ENCODE results near the gene LIPI.

Gene LIPI

GRCh38 chr21:14210738-14211137 lies at the start of gene LIPI:
Gene LIPI, minus strand, starts transcription at chr21:14210955. Its CDS starts 110 bp downstream, at chr21:14210845.
- Mint-ChIP-seq H3K4me1 (no peaks in the 10 kb centered on the region), H3K36me3 (ENCODE audit: insufficient read depth) (peaks cover 1% of the 10 kb centered on the region), H3K27ac (ENCODE audit: low read depth) (no peak within 1 kb of the TSS), H3K27me3 (peaks cover 22% of the 10 kb centered on the region), H3K9me3 (no peaks in the 10 kb centered on the region), H3K4me3 (no peak within 1 kb of the TSS)
- DNase-seq (ENCODE audit: low spot score in 2 of 2): no peak
- no peak for ATAC-seq (replicated peaks; ENCODE audit: extremely low read depth, poor library complexity, severe bottlenecking)

- ATAC-seq (replicated peaks; ENCODE audit: extremely low read depth, poor library complexity, severe bottlenecking): no peak
- Mint-ChIP-seq H3K4me3 (no peak overlapping the region), H3K4me1 (no peaks in the 10 kb centered on the region), H3K9me3 (no peaks in the 10 kb centered on the region), H3K27me3 (peaks cover 36% of the 10 kb centered on the region), H3K27ac (ENCODE audit: low read depth) (no peak overlapping the region), H3K36me3 (ENCODE audit: insufficient read depth) (no peaks in the 10 kb centered on the region)
- no peak for DNase-seq (ENCODE audit: low spot score in 2 of 2)
These were observed 49.5 kb upstream of the LIPI start for GRCh38 chr21:14260174-14260764.

GRCh38 chr21:14259747-14260146 lies 49.0 kb upstream of the LIPI start:
- Mint-ChIP-seq H3K9me3 (no peaks in the 10 kb centered on the region), H3K27me3 (peaks cover 33% of the 10 kb centered on the region), H3K27ac (ENCODE audit: low read depth) (no peak overlapping the region), H3K4me1 (no peaks in the 10 kb centered on the region), H3K4me3 (no peak overlapping the region), H3K36me3 (ENCODE audit: insufficient read depth) (no peaks in the 10 kb centered on the region)
- DNase-seq (ENCODE audit: low spot score in 2 of 2) (no peak), ATAC-seq (replicated peaks; ENCODE audit: extremely low read depth, poor library complexity, severe bottlenecking) (peak; percentile 49)

- H3K4me1 Mint-ChIP-seq: peaks cover 6% of the 10 kb centered on the region
- no peak overlapping the region for H3K4me3 Mint-ChIP-seq
- ATAC-seq (replicated peaks; ENCODE audit: extremely low read depth, poor library complexity, severe bottlenecking) (no peak), DNase-seq (ENCODE audit: low spot score in 2 of 2) (no peak)
- H3K9me3 Mint-ChIP-seq: no peaks in the 10 kb centered on the region
- no peaks in the 10 kb centered on the region for H3K36me3 Mint-ChIP-seq (ENCODE audit: insufficient read depth)
- H3K27me3 Mint-ChIP-seq: peaks cover 44% of the 10 kb centered on the region
- H3K27ac Mint-ChIP-seq (ENCODE audit: low read depth): no peak overlapping the region
These were observed 40.6 kb upstream of the LIPI start for GRCh38 chr21:14251336-14251735.

GRCh38 chr21:14245711-14246110 lies 35.0 kb upstream of the LIPI start:
- no peaks in the 10 kb centered on the region for H3K9me3 Mint-ChIP-seq
- H3K27ac Mint-ChIP-seq (ENCODE audit: low read depth): no peak overlapping the region
- peaks cover 26% of the 10 kb centered on the region for H3K27me3 Mint-ChIP-seq
- H3K4me1 Mint-ChIP-seq: no peaks in the 10 kb centered on the region
- DNase-seq (ENCODE audit: low spot score in 2 of 2): no peak
- no peak for ATAC-seq (replicated peaks; ENCODE audit: extremely low read depth, poor library complexity, severe bottlenecking)
- H3K4me3 Mint-ChIP-seq: no peak overlapping the region
- no peaks in the 10 kb centered on the region for H3K36me3 Mint-ChIP-seq (ENCODE audit: insufficient read depth)

- Mint-ChIP-seq H3K4me1 (no peaks in the 10 kb centered on the region), H3K9me3 (no peaks in the 10 kb centered on the region), H3K27ac (ENCODE audit: low read depth) (no peak overlapping the region), H3K36me3 (ENCODE audit: insufficient read depth) (no peaks in the 10 kb centered on the region), H3K27me3 (peaks cover 21% of the 10 kb centered on the region), H3K4me3 (no peak overlapping the region)
- no peak for ATAC-seq (replicated peaks; ENCODE audit: extremely low read depth, poor library complexity, severe bottlenecking)
- DNase-seq (ENCODE audit: low spot score in 2 of 2): no peak
These were observed 34.2 kb upstream of the LIPI start for GRCh38 chr21:14244911-14245310.

GRCh38 chr21:14243874-14244273 lies 33.1 kb upstream of the LIPI start:
- Mint-ChIP-seq H3K27me3 (peaks cover 14% of the 10 kb centered on the region), H3K9me3 (no peaks in the 10 kb centered on the region), H3K4me3 (no peak overlapping the region), H3K36me3 (ENCODE audit: insufficient read depth) (no peaks in the 10 kb centered on the region), H3K27ac (ENCODE audit: low read depth) (no peak overlapping the region), H3K4me1 (no peaks in the 10 kb centered on the region)
- ATAC-seq (replicated peaks; ENCODE audit: extremely low read depth, poor library complexity, severe bottlenecking) (no peak), DNase-seq (ENCODE audit: low spot score in 2 of 2) (no peak)

GRCh38 chr21:14243461-14243860 lies 32.7 kb upstream of the LIPI start:
- H3K9me3 Mint-ChIP-seq: no peaks in the 10 kb centered on the region
- H3K27ac Mint-ChIP-seq (ENCODE audit: low read depth): no peak overlapping the region
- H3K27me3 Mint-ChIP-seq: peaks cover 10% of the 10 kb centered on the region
- no peaks in the 10 kb centered on the region for H3K36me3 Mint-ChIP-seq (ENCODE audit: insufficient read depth)
- no peak for DNase-seq (ENCODE audit: low spot score in 2 of 2)
- H3K4me1 Mint-ChIP-seq: no peaks in the 10 kb centered on the region
- ATAC-seq (replicated peaks; ENCODE audit: extremely low read depth, poor library complexity, severe bottlenecking): no peak
- no peak overlapping the region for H3K4me3 Mint-ChIP-seq

GRCh38 chr21:14241297-14241696 lies 30.5 kb upstream of the LIPI start:
- Mint-ChIP-seq H3K27me3 (no peaks in the 10 kb centered on the region), H3K36me3 (ENCODE audit: insufficient read depth) (no peaks in the 10 kb centered on the region), H3K4me1 (no peaks in the 10 kb centered on the region), H3K27ac (ENCODE audit: low read depth) (no peak overlapping the region), H3K9me3 (no peaks in the 10 kb centered on the region), H3K4me3 (no peak overlapping the region)
- DNase-seq (ENCODE audit: low spot score in 2 of 2) (no peak), ATAC-seq (replicated peaks; ENCODE audit: extremely low read depth, poor library complexity, severe bottlenecking) (no peak)

- Mint-ChIP-seq H3K4me1 (no peaks in the 10 kb centered on the region), H3K27ac (ENCODE audit: low read depth) (no peak overlapping the region), H3K27me3 (peaks cover 10% of the 10 kb centered on the region), H3K9me3 (no peaks in the 10 kb centered on the region), H3K4me3 (no peak overlapping the region), H3K36me3 (ENCODE audit: insufficient read depth) (no peaks in the 10 kb centered on the region)
- DNase-seq (ENCODE audit: low spot score in 2 of 2) (no peak), ATAC-seq (replicated peaks; ENCODE audit: extremely low read depth, poor library complexity, severe bottlenecking) (no peak)
These were observed 28.5 kb upstream of the LIPI start for GRCh38 chr21:14239281-14239680.

GRCh38 chr21:14236180-14236579 lies 25.4 kb upstream of the LIPI start:
- H3K36me3 Mint-ChIP-seq (ENCODE audit: insufficient read depth): no peaks in the 10 kb centered on the region
- no peaks in the 10 kb centered on the region for H3K9me3 Mint-ChIP-seq
- DNase-seq (ENCODE audit: low spot score in 2 of 2): no peak
- H3K27me3 Mint-ChIP-seq: peaks cover 14% of the 10 kb centered on the region
- no peaks in the 10 kb centered on the region for H3K4me1 Mint-ChIP-seq
- no peak overlapping the region for H3K27ac Mint-ChIP-seq (ENCODE audit: low read depth)
- ATAC-seq (replicated peaks; ENCODE audit: extremely low read depth, poor library complexity, severe bottlenecking): no peak
- H3K4me3 Mint-ChIP-seq: no peak overlapping the region

- Mint-ChIP-seq H3K36me3 (ENCODE audit: insufficient read depth) (no peaks in the 10 kb centered on the region), H3K4me1 (no peaks in the 10 kb centered on the region), H3K27me3 (peaks cover 14% of the 10 kb centered on the region), H3K27ac (ENCODE audit: low read depth) (no peak overlapping the region), H3K4me3 (no peak overlapping the region), H3K9me3 (no peaks in the 10 kb centered on the region)
- ATAC-seq (replicated peaks; ENCODE audit: extremely low read depth, poor library complexity, severe bottlenecking) (no peak), DNase-seq (ENCODE audit: low spot score in 2 of 2) (no peak)
These were observed 24.3 kb upstream of the LIPI start for GRCh38 chr21:14235101-14235500.

GRCh38 chr21:14229399-14229798 lies 18.6 kb upstream of the LIPI start:
- Mint-ChIP-seq H3K9me3 (peaks cover 9% of the 10 kb centered on the region), H3K4me3 (no peak overlapping the region), H3K27me3 (peaks cover 5% of the 10 kb centered on the region), H3K27ac (ENCODE audit: low read depth) (no peak overlapping the region), H3K36me3 (ENCODE audit: insufficient read depth) (no peaks in the 10 kb centered on the region), H3K4me1 (no peaks in the 10 kb centered on the region)
- DNase-seq (ENCODE audit: low spot score in 2 of 2) (no peak), ATAC-seq (replicated peaks; ENCODE audit: extremely low read depth, poor library complexity, severe bottlenecking) (no peak)

GRCh38 chr21:14223365-14223764 lies 12.6 kb upstream of the LIPI start:
- Mint-ChIP-seq H3K4me3 (no peak overlapping the region), H3K4me1 (no peaks in the 10 kb centered on the region), H3K27me3 (no peaks in the 10 kb centered on the region), H3K36me3 (ENCODE audit: insufficient read depth) (no peaks in the 10 kb centered on the region), H3K27ac (ENCODE audit: low read depth) (no peak overlapping the region), H3K9me3 (no peaks in the 10 kb centered on the region)
- no peak for DNase-seq (ENCODE audit: low spot score in 2 of 2)
- no peak for ATAC-seq (replicated peaks; ENCODE audit: extremely low read depth, poor library complexity, severe bottlenecking)
